Epithelial cell of esophagus (primary cell): ENCODE results near the gene NOTUM.
A peak's percentile ranks its signal among the peaks of the same experiment; 100 is the strongest.

Experiments
- DNase-seq: peaks from one replicate; pipeline ENCODE4 v3.0.0; 2010; ENCODE audit warnings: low read depth
- H3K4me3 ChIP-seq: 2 replicates; pipeline ENCODE4 v1.5.1; 2011; ENCODE audit warnings: mild to moderate bottlenecking, low read length, control low read depth
- TF ChIP-seq, protein P1 (sequence below): IDR thresholded peaks from 2 replicates; pipeline ENCODE4 v1.5.1; 2011; ENCODE audit warnings: low read depth, mild to moderate bottlenecking, low read length, control low read depth, inconsistent platforms; ENCODE audit not compliant: insufficient read depth; ENCODE audit errors: missing control alignments

NOTUM gene

GRCh38 chr17:81928544-81929252, 32.3 kb downstream of the NOTUM start:
- H3K4me3 ChIP-seq = peak overlapping the region; percentile 59
- TF ChIP-seq, protein P1, sequence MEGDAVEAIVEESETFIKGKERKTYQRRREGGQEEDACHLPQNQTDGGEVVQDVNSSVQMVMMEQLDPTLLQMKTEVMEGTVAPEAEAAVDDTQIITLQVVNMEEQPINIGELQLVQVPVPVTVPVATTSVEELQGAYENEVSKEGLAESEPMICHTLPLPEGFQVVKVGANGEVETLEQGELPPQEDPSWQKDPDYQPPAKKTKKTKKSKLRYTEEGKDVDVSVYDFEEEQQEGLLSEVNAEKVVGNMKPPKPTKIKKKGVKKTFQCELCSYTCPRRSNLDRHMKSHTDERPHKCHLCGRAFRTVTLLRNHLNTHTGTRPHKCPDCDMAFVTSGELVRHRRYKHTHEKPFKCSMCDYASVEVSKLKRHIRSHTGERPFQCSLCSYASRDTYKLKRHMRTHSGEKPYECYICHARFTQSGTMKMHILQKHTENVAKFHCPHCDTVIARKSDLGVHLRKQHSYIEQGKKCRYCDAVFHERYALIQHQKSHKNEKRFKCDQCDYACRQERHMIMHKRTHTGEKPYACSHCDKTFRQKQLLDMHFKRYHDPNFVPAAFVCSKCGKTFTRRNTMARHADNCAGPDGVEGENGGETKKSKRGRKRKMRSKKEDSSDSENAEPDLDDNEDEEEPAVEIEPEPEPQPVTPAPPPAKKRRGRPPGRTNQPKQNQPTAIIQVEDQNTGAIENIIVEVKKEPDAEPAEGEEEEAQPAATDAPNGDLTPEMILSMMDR = no peak
- no peak for DNase-seq

DNA sequence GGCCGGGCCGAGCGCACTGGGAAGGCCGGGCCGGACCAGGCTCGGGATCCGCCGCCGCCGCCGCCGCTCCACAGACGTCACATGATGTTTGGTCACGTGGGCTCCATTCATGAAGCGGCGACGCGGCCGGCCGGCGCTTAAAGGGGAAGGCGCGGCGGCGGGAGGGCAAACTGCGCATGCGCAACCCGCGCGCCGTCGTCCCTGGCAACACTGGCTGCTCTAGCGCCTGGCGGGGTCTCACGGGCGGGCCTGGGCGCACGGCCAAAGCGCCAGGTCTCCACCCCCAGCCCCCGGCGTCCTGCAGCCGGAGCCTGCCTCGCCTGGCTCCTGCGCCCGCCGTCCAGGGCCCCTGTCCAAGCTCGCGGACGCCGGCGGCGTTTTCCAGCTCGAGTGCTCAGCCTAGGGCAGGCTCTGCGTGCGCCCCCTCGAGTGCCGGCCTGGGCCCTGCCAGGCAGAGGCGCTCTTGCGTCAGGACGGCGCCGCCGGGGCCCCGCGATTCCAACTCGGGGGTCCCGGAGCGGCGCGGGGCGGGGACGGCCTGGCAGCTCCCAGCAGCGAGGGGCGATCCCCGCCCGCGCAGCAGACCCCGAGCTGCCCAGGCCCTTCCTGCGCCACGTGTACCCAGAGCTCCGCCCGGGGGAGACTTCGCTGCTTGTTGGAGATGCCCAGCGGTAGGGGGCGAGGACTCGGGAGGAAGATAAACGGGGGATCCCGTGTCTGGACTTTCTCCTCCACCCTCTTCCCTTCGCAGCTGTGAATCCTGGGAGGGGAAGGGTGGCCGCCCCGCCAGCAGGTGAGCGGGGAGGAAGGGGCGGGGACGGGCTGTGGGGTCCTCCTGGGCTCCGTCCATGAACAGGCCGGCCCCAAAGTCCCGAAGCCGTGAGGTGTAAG, 33.1 kb downstream of the NOTUM start, which contains the start of gene MAFG:
TSS of gene MAFG (minus strand) at position 83 of the 891 bp plus-strand sequence. CDS start 4,550 bp downstream, outside the sequence.
- DNase-seq = peak; percentile 93
- TF ChIP-seq, protein P1 = no peak
- peak within 1 kb of the TSS; percentile 70 for H3K4me3 ChIP-seq

DNA sequence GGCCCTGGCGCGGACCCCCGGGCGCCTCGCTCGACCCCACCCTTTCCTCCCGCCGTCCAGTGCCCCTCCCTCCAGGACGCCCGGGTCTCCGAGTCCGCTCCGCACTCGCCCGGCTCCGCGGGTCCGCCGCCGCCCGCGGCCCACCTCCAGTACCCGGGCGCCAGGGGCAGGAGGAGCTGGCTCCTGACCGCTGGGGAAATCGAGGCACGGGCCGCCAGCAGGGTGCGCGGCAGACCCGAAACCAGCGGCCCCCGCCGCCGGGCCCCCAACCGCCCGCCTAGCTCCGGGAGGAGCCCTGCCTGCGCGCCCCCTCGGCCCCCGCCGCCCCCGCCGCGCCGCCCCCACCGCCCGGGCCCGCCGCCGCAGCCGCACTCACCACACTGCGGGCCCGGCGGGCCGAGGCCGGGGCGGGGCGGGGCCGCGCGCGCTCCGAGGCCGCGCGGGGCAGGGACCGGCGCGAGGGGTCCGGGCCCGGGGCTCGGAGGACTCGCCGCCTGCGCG, 33.8 kb downstream of the NOTUM start:
- DNase-seq = no peak
- TF ChIP-seq, protein P1 = no peak
- H3K4me3 ChIP-seq = peak overlapping the region; percentile 70

- TF ChIP-seq, protein P1 = no peak
These were observed 34.4 kb downstream of the NOTUM start for GRCh38 chr17:81926451-81927151.

GRCh38 chr17:81925860-81926450, 35.0 kb downstream of the NOTUM start:
- no peak for DNase-seq
- TF ChIP-seq, protein P1 = no peak
- H3K4me3 ChIP-seq = peak overlapping the region; percentile 70

More at GRCh38 chr17:81926451-81927151, 34.4 kb downstream of the NOTUM start:
- peak overlapping the region; percentile 70 for H3K4me3 ChIP-seq
- DNase-seq = peak; percentile 57
